GM19463 (cell line): Measurements from ENCODE around the gene ADGRV1.
"Not testable (repeated sequence)": the region's sequence is repeated elsewhere in the genome, so short reads cannot be mapped to it uniquely, and the experiment has no call there.

Experiments
- ATAC-seq: cut with Tn5 transposase; IDR thresholded peaks from one replicate; pipeline ENCODE4 v1.9.1; 2021; ENCODE audit warnings: mild to moderate bottlenecking, moderate library complexity; ENCODE audit not compliant: unreplicated experiment

The ADGRV1 gene

GRCh38 chr5:90894866-90895420 lies 336.3 kb downstream of the ADGRV1 start:
- no peak for ATAC-seq

GRCh38 chr5:90897618-90898017 lies 339.0 kb downstream of the ADGRV1 start:
- no peak for ATAC-seq

GRCh38 chr5:90898326-90899013 lies 339.9 kb downstream of the ADGRV1 start:
- ATAC-seq, result no peak

GRCh38 chr5:90899014-90899604 lies 340.5 kb downstream of the ADGRV1 start:
- no peak for ATAC-seq

GRCh38 chr5:90901261-90901660 lies 342.7 kb downstream of the ADGRV1 start:
- ATAC-seq, result no peak

GRCh38 chr5:90902170-90902569 lies 343.6 kb downstream of the ADGRV1 start:
- no peak for ATAC-seq

- ATAC-seq, result no peak
Observed at GRCh38 chr5:90902651-90903386, 344.2 kb downstream of the ADGRV1 start.

- ATAC-seq, result no peak
Observed at GRCh38 chr5:90909101-90909503, 350.5 kb downstream of the ADGRV1 start.

- no peak for ATAC-seq
Observed at GRCh38 chr5:90909940-90910339, 351.3 kb downstream of the ADGRV1 start.

GRCh38 chr5:90911169-90911568 lies 352.6 kb downstream of the ADGRV1 start:
- ATAC-seq, result no peak

GRCh38 chr5:90912476-90912875 lies 353.9 kb downstream of the ADGRV1 start:
- no peak for ATAC-seq

GRCh38 chr5:90915393-90915792 lies 356.8 kb downstream of the ADGRV1 start:
- ATAC-seq, result no peak

GRCh38 chr5:90916947-90917800 lies 358.6 kb downstream of the ADGRV1 start:
- no peak for ATAC-seq

GRCh38 chr5:90917928-90918668 lies 359.5 kb downstream of the ADGRV1 start:
- no peak for ATAC-seq

- ATAC-seq, result no peak
Observed at GRCh38 chr5:90921418-90921973, 362.9 kb downstream of the ADGRV1 start.

- ATAC-seq, result not testable (repeated sequence)
Observed at GRCh38 chr5:90924222-90924621, 365.6 kb downstream of the ADGRV1 start.

GRCh38 chr5:90929013-90929839 lies 370.6 kb downstream of the ADGRV1 start:
- not testable (repeated sequence) for ATAC-seq

GRCh38 chr5:90930062-90930461 lies 371.5 kb downstream of the ADGRV1 start:
- ATAC-seq, result no peak
